ENCODE data around the gene DYNC1LI2.
A peak's percentile ranks its signal among the peaks of the same experiment; 100 is the strongest.

The DYNC1LI2 gene

GRCh38 chr16:66751992-66752322 lies 548 bp upstream of the DYNC1LI2 start:
- H3K4me3 ChIP-seq (ENCODE audit: low read length), result peak overlapping the region; percentile 35
- TF ChIP-seq, protein P1, sequence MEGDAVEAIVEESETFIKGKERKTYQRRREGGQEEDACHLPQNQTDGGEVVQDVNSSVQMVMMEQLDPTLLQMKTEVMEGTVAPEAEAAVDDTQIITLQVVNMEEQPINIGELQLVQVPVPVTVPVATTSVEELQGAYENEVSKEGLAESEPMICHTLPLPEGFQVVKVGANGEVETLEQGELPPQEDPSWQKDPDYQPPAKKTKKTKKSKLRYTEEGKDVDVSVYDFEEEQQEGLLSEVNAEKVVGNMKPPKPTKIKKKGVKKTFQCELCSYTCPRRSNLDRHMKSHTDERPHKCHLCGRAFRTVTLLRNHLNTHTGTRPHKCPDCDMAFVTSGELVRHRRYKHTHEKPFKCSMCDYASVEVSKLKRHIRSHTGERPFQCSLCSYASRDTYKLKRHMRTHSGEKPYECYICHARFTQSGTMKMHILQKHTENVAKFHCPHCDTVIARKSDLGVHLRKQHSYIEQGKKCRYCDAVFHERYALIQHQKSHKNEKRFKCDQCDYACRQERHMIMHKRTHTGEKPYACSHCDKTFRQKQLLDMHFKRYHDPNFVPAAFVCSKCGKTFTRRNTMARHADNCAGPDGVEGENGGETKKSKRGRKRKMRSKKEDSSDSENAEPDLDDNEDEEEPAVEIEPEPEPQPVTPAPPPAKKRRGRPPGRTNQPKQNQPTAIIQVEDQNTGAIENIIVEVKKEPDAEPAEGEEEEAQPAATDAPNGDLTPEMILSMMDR (conservative IDR thresholded peaks at IDR 0.05; ENCODE audit: low read depth, low read length), result no peak
- no peak for DNase-seq (ENCODE audit: low read depth)

DNA sequence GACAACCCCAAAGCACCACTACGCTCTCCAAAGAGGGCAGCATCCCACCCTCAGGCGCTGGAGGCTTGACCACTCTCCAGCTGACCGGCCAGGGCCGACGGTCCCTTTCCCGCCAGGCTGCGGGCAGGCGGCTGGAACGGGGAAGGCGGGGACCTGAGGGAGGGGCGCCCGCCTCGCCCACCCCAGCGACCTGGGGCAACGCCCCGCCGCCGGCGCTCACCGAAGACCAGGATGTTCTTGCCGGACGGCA lies 431 bp downstream of the DYNC1LI2 start:
- peak overlapping the region; percentile 93 for H3K4me3 ChIP-seq (ENCODE audit: low read length)
- TF ChIP-seq, protein P1 (conservative IDR thresholded peaks at IDR 0.05; ENCODE audit: low read depth, low read length), result no peak
- DNase-seq (ENCODE audit: low read depth), result no peak

- TF ChIP-seq, protein P1 (conservative IDR thresholded peaks at IDR 0.05; ENCODE audit: low read depth, low read length), result no peak
- no peak for DNase-seq (ENCODE audit: low read depth)
- H3K4me3 ChIP-seq (ENCODE audit: low read length), result peak overlapping the region; percentile 93
Measured at GRCh38 chr16:66750279-66751052, 943 bp downstream of the DYNC1LI2 start.

- TF ChIP-seq, protein P1 (conservative IDR thresholded peaks at IDR 0.05; ENCODE audit: low read depth, low read length), result no peak
- no peak for DNase-seq (ENCODE audit: low read depth)
- no peak overlapping the region for H3K4me3 ChIP-seq (ENCODE audit: low read length)
Measured at GRCh38 chr16:66746682-66747081, 4.7 kb downstream of the DYNC1LI2 start.

DNA sequence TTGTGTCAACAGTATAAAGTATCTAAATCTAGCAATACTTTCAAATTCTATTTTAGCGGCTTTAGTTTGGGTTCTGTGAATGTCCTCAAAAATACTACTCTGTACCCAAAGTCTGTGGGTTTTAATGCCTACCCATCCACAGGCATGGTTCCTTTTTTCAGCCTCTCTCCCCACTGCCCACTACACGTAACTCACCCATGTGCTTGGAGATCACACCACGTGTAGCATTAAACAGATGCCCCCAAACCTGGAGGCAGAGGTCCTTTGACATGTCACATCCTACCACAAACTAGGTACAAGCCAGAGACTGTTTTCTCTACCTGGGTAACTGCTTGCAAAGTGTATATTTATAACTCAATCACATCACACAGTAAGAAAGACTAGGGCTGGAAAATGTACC lies 5.4 kb downstream of the DYNC1LI2 start:
- DNase-seq (ENCODE audit: low read depth), result no peak
- TF ChIP-seq, protein P1 (conservative IDR thresholded peaks at IDR 0.05; ENCODE audit: low read depth, low read length), result no peak
- no peak overlapping the region for H3K4me3 ChIP-seq (ENCODE audit: low read length)

DNA sequence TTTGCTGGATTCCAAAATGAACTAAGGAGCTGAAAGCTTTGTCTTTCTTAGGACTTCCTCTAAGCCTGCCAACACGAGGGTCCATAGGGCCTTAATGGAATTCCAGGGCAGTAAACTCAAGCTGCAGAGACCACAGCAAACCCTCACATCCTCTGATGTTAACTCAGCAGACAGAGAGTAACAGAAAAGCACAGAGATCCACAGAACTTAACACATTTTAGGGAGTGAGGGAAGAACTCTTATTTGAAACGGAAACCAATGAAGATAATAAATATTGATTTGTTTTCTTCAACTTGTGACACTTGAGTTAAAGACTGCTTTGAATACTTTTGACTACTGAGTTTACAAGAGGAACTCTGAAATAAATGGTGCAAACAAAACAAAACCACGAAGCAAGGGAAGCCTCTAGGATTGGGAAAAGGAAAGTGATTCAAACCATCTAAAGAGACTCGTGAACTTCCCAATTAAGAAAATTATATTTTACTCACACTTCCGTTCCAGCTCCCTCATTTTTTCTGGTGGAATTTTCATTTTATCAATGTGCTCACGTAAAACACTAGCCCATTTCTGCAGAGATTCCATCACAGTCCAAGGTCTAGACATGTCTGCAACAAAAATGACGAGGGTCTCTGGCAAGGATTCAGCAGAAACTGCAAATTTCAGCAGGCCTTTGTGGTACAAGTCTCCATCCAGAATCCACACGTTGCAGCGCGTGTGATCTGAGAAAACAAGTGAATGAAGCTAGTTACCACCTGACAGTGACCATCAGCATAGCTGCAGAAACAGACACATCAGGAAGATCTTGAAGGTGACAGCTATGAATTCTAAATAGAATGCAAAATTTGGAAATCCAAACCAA lies 9.2 kb downstream of the DYNC1LI2 start:
- DNase-seq (ENCODE audit: low read depth), result no peak
- TF ChIP-seq, protein P1 (conservative IDR thresholded peaks at IDR 0.05; ENCODE audit: low read depth, low read length), result no peak
- no peak overlapping the region for H3K4me3 ChIP-seq (ENCODE audit: low read length)

Data from retinal pigment epithelial cell (primary cell).